Right lobe of liver (tissue), 4 donors: ENCODE measurements around the gene KCNT1.

Experiments
- POLR2A ChIP-seq: fragments of 450-650 bp; IDR thresholded peaks from one replicate; pipeline ENCODE4 v1.6.1; 2017; ENCODE audit warnings: antibody characterized with exemption, mild to moderate bottlenecking
- TF ChIP-seq, protein P1 (sequence below), 4 donors: fragments of 200-600 bp in 3 of 4; fragments of 450-650 bp in 1 of 4; IDR thresholded peaks; one replicate each; pipeline versions ENCODE4 v1.5.1 to v1.8.0; 2016 to 2022; ENCODE audit warnings: antibody characterized with exemption in 4 of 4, mild to moderate bottlenecking in 2 of 4
- donor health status: DM: no; HTN: no; CAD: no.
- donor health status: DM: no; HTN: no; CAD: no.
- donor health status: DM: no; HTN: yes; CAD: no.

GRCh38 chr9:135701067-135701958 is 672 bp upstream of the KCNT1 start:
- TF ChIP-seq, protein P1, sequence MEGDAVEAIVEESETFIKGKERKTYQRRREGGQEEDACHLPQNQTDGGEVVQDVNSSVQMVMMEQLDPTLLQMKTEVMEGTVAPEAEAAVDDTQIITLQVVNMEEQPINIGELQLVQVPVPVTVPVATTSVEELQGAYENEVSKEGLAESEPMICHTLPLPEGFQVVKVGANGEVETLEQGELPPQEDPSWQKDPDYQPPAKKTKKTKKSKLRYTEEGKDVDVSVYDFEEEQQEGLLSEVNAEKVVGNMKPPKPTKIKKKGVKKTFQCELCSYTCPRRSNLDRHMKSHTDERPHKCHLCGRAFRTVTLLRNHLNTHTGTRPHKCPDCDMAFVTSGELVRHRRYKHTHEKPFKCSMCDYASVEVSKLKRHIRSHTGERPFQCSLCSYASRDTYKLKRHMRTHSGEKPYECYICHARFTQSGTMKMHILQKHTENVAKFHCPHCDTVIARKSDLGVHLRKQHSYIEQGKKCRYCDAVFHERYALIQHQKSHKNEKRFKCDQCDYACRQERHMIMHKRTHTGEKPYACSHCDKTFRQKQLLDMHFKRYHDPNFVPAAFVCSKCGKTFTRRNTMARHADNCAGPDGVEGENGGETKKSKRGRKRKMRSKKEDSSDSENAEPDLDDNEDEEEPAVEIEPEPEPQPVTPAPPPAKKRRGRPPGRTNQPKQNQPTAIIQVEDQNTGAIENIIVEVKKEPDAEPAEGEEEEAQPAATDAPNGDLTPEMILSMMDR (IDR thresholded peaks at IDR 0.05), result no peak
- TF ChIP-seq POLR2A, result no peak
